GM12872 (cell line): ENCODE data around the gene BTBD9.

Source experiments
- TF ChIP-seq, protein P1 (sequence below): IDR thresholded peaks from 3 replicates; pipeline ENCODE4 v1.5.1; 2011; ENCODE audit warnings: low read depth, mild to moderate bottlenecking, low read length, moderate library complexity; ENCODE audit not compliant: insufficient read depth

Gene BTBD9

DNA sequence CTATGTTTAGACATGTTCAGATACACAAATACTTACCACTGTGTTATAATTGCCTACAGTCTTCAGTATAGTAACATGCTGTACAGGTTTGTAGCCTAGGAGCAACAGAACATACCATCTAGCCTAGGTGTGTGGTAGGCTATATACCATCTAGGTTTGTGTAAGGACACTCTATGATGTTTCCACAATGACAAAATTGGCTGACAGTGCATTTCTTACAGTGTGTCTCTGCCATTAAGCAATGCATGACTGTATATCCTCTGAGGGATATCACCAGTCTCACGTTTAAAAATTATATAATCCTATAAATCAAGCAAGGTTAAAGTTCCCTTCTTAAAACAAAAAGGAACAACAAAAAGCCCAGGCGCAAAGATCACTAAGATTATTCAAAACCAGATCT lies 352.2 kb downstream of the BTBD9 start:
- TF ChIP-seq, protein P1, sequence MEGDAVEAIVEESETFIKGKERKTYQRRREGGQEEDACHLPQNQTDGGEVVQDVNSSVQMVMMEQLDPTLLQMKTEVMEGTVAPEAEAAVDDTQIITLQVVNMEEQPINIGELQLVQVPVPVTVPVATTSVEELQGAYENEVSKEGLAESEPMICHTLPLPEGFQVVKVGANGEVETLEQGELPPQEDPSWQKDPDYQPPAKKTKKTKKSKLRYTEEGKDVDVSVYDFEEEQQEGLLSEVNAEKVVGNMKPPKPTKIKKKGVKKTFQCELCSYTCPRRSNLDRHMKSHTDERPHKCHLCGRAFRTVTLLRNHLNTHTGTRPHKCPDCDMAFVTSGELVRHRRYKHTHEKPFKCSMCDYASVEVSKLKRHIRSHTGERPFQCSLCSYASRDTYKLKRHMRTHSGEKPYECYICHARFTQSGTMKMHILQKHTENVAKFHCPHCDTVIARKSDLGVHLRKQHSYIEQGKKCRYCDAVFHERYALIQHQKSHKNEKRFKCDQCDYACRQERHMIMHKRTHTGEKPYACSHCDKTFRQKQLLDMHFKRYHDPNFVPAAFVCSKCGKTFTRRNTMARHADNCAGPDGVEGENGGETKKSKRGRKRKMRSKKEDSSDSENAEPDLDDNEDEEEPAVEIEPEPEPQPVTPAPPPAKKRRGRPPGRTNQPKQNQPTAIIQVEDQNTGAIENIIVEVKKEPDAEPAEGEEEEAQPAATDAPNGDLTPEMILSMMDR: no peak

DNA sequence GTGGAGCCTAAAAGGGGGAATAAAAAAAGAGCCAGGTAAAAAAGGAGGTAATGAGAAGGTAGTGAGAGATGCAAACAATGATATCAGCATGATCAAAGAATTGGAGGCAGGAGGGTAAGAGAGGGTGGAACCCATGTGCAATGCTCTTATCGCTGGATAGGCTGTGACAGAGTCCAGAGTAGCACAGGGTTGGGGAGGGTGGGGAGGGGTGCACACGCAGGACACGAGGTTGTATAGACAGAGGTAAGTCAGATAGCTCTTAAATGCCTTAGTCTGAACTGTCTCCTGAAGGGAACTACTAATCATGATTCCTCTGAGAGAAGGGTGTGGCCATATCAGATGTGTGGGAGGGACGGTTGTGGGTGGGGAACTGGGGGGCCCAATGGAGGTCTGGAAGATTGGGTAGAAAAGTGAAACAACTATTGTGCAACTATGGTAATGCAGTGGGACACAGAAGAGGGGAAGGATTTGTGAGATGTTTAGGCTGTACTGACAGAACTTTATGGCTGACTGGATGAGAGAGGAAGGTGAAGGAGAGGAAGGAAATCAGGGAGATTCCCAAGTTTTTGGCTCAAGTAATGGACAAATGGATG lies 354.8 kb downstream of the BTBD9 start:
- TF ChIP-seq, protein P1: no peak

DNA sequence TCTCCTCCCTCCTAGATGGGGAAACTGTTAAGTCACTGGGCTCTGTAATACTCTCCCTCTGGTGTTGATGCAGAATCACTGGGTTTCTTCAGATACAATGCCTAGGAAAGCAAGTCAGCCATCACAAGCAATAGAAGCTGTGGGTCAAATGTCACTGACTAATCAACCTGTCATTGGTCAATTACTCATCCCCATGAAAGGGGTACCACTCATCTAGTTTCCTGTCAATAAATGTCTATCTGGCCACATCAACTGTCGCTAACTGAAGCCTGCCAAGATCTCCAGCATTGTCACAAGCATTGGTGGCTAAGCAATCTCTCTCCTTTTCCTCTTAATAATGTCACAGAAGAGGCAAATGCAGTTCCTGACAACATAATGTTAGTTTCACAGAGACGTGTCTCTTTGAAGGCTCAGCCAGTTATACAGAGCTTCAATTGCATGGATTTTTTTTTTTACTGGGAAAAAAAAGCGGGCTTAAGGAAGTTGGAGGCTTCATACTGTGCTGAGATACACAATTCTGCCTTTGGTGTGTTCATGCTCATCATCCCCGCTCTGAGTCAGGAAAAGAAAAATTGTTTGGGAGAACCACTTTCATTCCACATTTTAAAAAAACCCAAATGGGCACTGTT lies 355.9 kb downstream of the BTBD9 start:
- TF ChIP-seq, protein P1: no peak

DNA sequence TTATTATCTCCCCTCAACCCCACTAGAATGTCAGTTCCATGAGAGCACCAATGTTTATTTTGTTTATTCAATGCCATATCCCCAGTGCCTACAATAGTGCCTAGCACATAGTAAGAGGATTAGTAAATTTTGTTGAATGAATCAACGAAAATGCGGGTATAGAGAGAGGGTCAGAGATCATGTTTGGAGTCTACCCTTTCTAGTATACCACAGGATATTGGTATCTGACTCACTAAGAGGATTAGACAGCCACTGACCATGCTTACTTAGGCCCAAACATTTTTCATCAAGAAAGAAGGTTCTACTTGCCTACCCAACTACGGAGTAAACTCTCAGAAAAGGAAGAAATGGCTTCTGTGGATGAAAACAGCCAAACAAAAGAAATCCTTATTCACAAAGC lies 356.8 kb downstream of the BTBD9 start:
- TF ChIP-seq, protein P1: no peak

DNA sequence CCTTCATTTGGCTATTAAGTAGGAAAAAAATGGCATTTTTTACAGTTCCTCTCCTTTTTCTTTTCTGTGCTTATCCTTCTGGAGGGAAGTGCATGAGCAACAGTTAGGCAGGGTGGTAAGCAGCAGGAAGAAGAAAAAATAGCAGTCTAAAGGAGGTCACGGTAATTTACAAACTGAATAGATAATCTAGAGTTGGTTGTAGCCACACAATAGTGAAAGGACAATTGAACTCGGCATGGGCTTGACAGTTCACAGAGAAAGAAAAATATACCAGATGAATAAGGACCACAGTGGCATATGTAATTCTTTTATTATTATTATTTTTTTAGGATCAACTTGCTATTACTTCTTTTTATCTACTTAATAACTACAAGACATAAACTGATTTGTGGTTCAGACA lies 358.6 kb downstream of the BTBD9 start:
- TF ChIP-seq, protein P1: no peak

DNA sequence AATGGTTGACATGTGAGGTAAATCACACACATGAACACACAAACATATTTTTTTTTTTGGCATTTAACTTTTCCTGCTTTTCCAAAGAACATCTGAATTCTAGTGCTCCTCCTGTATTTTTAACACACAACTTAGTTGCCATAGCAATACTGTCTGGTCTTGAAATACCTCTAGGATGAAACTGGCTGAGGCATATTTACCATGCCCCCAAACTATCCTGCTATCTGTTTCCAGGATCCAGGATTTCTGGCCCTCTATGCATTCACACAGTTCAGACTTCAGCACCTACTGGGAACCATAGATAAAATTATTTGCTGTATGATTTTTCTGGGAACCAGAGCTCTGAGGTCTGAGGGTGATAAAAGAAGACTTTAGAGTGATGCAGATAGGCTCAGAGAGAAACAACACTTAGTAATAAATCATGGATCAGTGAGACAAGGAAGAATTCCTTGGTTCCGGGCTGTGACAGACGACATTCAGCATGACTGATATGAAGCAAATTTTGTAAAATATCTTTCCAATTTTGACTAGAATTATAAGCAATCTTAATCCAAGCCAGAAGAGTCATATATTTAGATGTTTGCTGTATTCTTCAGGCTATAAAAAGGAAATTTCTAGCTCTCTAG lies 359.7 kb downstream of the BTBD9 start:
- TF ChIP-seq, protein P1: no peak

DNA sequence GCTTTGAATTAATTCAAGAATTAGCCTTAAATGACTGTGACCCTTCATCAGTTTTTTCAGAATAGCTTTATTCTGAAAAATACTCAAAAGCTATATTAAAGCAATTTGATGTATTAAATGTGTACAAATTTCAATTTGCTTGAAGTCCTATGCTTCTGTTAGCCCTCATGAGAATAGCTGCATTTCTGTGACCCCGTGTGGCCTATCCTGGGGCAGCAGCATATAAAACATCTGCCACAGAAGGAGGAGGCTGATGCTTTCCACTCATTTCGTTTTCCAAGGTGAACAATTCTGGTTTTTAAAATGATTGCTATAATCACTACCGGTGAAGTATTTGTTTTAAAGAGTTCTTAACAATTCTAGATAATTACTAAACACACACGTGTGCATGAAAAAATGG lies 360.3 kb downstream of the BTBD9 start:
- TF ChIP-seq, protein P1: peak; percentile 15; the same call in 1 of the 3 replicates
